Right ventricle myocardium superior (tissue), 1 donor: ENCODE results near the gene CES4A. TPM values are rescaled to one million over a fixed set of nuclear protein-coding genes. Genes with fewer than 3 reads are reported as not detected.
"Not testable (repeated sequence)": the region's sequence is repeated elsewhere in the genome, so short reads cannot be mapped to it uniquely, and the experiment has no call there.

Source experiments
- ATAC-seq: fragments of 200-7000 bp; cut with Tn5 transposase; one replicate; pipeline ENCODE4 v1.9.1; 2020; ENCODE audit warnings: mild to moderate bottlenecking; ENCODE audit not compliant: poor library complexity
- DNase-seq: peaks from one replicate; pipeline ENCODE4 v3.0.0-alpha.2; 2020
- intact Hi-C: fragments of 100-400 bp; cut with DNase I; formaldehyde crosslinking; loops from one replicate; pipeline ENCODE4 v1.11.2; 2022
- total RNA-seq: library from RNA; stranded (reverse); fragmentation: NEBNext Ultra II Directional; extraction: Animal tissue kit (Norgen Biotek cat#: 25700); gene quantifications from one replicate; pipeline ENCODE4 v1.2.1, GENCODE V29; 2021
- donor health status: DM: no; HTN: yes; CAD: no; lungs with severe emphysema.

CES4A gene
- total RNA-seq, 1 donor from 2014 or later: 6.2 TPM

DNA sequence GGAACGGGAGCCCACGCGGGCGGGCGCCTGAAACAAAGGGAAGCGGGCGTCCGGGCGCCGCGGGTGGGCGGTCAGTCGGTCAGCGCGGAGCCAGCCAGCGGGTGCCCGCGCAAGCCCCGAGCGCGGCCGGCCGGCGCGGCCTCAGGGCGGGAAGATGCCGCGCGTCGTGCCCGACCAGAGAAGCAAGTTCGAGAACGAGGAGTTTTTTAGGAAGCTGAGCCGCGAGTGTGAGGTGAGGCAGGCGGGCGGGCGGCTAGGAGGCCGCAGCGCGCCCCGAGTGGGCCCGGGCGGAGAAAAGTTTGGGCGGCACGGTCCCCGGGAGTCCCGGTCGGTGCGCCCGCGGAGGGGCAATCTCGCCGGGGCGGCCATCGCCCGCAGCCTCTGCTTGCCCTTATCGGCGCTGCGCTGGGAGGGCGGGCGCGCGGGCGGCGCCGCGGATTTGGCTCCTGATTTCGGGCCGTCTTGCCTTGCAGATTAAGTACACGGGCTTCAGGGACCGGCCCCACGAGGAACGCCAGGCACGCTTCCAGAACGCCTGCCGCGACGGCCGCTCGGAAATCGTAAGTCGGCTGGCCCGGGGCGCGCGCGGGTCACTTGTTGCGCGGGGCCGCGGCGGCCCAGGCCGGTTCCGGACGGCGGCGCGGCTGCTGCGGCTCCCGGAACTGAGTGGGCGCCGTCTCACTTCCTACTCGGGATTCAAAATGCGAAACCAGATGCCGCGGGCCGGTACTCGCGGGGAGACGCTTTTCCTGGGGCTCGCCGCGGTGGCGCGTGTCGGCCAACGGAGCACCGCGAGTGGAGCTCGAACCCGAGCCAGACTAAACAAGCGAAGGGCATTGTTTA lies 41.1 kb downstream of the CES4A start:
- intact Hi-C loops: no loop called here
- peak; percentile 74 for ATAC-seq
- peak; percentile 84 for DNase-seq

DNA sequence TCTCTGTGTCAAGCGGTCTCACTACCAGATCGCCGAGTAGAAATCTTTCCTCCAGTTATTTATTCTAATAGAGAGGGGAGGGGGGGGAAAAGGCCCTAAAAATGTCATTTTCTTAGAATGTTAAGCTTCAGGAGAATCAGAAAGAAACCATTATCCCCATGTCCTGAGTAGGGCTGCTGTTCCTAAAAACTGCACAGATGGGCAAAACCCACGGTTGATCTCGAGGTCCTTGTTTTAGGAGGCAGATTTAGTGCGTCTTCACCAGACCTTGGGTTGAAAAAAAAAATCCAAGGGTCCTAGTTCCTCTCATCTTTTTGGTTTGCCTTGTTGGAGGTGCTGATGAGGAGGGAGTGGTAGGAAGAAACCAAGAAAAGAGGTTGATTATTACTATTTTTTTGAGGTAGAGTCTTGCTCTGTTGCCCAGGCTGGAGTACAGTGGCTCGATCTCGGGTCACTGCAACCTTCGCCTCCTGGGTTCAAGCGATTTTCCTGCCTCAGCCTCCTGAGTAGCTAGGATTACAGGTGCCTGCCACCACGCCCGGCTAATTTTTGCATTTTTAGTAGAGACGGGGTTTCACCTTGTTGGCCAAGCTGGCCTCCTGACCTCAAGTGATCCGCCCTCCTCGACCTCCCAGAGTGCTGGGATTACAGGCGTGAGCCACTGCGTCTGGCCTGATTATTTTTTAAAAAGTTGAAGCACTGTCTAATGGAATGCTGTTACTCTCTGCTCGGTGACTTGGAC lies 42.0 kb downstream of the CES4A start:
- intact Hi-C loops: no loop called here
- DNase-seq (no peak), ATAC-seq (no peak)

DNA sequence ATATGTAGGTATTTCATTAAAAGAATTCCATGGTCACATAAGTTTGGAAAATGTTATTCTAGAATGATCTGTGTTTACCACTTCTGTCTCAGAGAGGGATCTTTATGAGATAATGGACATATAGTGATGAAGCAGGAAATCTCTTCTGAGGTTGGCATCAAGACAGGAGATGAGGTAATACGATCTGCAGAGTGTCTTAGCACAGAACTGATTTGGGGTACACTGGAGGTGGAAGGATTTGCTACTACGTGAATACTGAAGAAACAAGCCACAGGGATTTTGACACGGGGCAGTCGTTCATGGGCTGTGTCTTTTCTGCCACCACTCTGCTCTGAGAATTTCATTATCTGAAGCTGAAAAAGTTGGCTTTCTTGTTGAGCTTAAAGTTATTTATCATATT lies 46.1 kb downstream of the CES4A start:
- intact Hi-C loops: no loop called here
- no peak for DNase-seq
- no peak for ATAC-seq

DNA sequence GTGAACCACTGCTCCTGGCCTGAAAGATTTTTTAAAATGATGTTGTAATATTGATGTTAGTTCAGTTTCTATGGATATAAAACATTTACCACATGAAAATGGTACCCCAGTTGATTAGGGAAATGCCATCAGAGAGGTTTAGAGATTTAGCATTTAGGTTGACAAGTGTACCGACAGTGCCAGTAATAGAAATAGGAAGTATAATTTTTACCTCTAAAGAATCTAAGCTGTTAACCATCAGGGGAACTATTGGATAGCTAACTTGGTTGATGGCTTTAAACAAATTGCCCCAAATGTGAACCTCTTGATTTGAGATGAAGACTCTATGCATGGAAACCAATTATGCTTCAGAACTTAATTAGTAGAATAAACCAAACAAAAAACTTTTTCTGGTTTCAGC lies 47.0 kb downstream of the CES4A start:
- intact Hi-C loops: no loop called here
- ATAC-seq (no peak), DNase-seq (no peak)

DNA sequence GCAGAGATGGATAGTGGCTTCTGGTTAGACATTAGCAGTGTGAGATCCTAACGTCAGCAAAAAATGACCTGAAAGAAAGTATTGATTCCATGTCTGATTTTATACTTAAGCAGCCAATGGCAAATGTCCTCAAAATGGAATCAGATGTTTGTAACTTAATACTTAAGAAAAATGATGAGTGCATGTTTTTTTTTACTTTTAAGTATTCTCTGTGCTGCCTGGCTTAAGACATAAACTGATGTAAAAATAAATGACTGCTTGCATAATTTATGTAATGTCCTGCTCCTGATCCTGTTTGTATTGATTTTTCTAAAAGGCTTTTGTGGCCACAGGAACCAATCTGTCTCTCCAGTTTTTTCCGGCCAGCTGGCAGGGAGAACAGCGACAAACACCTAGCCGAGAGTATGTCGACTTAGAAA lies 47.9 kb downstream of the CES4A start:
- DNase-seq (no peak), ATAC-seq (no peak)
- intact Hi-C loops: no loop called here

DNA sequence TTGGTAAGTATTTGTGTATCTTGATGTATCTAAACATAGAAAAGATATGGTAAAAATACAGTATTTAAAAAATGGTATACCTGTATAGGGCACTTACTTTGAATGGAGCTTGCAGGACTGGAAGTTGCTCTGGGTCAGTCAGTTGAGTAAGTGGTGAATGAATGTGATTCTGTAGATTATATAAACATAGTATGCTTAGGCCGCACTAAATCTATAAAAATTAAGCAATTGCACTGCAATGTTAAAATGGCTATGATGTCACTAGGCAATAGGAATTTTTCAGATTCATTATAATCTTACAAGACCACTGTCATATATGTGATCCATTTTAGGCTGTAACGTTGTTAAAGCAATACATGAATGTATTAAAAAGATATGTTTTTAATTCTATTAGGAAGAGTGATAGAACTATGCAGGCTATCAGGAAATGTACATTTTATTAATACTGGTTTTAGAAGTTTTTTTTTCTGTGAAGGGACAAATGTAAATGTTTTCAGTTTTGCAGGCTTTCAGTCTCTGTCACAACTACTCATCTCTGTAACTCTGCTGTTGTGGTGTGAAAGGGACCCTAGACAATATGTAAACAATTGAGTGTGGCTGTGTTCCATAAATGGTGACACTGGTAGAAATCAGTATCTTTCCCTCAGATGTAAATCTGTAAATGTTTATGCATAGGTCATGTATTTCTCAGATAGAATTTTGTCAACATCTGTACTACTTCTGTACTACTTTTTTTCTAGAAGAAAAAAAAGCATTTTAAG lies 51.1 kb downstream of the CES4A start:
- intact Hi-C loops: no loop called here
- DNase-seq: no peak
- no peak for ATAC-seq

DNA sequence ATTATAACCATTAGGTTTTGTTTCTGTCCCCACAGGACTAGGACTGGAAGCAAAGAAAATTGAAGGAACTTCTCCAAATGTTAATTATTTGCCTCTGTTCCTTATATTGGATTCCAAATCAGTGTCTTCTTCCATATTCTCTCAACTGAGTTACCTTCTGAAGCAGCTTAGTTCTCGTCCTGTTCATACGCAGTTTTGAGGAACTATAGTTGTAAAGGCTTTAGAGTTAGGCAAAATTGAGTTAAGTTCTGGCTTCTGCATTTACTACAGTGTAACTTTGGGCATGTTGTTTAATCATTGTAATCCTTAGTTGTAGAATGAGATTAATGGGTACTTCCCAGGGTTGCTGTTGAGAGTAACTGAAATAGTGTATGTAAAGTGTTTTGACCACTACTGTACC lies 51.8 kb downstream of the CES4A start:
- intact Hi-C loops: no loop called here
- ATAC-seq (no peak), DNase-seq (no peak)

DNA sequence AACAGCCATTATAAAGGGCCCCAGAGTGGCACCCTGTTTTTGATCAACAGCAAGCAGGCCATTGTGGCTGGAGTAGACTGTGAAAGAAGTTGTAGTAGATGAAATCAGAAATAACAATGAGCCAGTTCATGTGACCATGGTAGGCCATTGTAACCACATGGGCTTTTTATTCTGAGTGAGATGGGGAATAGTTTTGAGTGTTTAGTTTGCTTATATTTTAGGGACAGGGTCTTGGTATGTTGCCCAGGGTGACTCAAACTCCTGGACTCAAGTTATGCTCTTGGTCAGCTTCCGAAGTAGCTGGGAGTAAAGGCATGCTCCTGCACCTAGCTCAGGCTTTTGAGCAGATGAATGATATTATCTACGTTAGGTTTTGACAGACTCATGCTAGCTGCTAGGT lies 52.5 kb downstream of the CES4A start:
- intact Hi-C loops: no loop called here
- DNase-seq: no peak
- no peak for ATAC-seq

DNA sequence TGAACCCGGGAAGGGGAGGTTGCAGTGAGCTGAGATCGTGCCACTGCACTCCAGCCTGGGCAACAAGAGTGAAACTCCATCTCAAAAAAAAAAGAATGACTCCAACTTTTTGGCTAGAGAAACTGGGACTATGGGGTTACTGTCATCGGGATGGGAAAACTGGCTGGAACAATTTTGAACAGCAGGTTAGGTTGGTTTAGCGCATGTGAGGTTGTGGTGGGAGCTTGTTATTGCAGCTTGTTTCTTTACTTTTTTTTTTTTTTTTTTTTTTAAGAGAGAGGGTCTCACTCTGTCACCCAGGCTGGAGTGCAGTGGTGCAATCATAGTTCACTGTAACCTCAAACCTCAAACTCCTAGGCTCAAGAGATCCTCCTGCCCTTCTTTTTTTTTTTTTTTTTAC lies 53.1 kb downstream of the CES4A start:
- DNase-seq, ATAC-seq, intact Hi-C loops: not testable (repeated sequence)

DNA sequence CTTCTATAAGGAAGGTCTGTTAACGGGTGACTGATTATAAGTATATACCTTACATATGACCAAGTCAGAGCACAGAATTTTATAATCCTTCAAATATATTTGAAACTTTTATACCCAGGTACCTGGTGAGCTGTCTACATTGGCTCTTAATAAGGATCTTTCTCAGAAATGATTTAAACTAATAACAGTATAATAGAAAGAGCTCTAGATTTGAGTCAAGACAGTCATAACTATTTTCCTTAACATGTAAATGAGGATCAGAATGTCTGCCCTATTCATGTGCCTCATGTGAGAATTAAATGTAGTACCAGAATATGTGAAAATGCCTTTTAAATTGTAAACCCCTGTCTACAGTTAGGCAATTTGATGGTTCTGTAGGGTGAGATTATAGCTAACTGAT lies 55.0 kb downstream of the CES4A start:
- intact Hi-C loops: no loop called here
- DNase-seq: no peak
- ATAC-seq: no peak

DNA sequence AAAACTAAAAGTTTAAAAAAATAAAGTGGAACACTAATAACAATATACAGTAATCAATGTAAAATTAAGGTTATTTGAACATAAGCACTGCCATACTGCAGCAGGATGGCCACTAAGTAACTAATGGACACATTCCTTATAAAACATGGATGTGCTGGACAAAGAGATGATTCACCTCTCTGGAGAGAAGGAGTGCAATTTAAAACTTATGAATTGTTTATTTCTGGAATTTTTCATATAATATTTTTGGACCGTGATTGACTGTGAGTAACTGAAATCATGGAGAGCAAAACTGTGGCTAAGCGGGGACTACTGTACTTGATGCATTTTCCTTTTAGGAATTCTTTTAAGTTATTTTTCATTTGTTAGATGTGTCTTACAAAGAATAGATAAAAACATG lies 62.4 kb downstream of the CES4A start:
- intact Hi-C loops: no loop called here
- ATAC-seq: no peak
- DNase-seq: no peak

DNA sequence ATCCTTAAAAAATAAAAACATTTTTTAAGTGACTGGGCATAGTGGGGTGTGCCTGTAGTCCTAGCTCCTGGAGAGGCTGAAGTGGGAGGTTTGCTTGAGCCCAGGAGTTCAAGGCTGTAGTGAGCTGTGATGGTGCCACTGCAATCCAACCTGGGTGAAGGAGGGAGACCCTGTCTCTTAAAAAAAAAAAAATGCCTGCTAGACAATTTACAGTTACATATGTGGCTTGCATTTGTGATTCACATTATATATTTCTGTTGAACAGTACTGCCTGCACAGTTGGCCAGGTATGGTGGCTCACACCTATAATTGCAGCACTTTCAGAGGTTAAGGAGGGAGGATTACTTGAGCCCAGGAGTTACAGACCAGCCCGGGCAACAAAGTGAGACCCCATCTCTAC lies 64.0 kb downstream of the CES4A start:
- DNase-seq (no peak), ATAC-seq (no peak)
- intact Hi-C loops: no loop called here

DNA sequence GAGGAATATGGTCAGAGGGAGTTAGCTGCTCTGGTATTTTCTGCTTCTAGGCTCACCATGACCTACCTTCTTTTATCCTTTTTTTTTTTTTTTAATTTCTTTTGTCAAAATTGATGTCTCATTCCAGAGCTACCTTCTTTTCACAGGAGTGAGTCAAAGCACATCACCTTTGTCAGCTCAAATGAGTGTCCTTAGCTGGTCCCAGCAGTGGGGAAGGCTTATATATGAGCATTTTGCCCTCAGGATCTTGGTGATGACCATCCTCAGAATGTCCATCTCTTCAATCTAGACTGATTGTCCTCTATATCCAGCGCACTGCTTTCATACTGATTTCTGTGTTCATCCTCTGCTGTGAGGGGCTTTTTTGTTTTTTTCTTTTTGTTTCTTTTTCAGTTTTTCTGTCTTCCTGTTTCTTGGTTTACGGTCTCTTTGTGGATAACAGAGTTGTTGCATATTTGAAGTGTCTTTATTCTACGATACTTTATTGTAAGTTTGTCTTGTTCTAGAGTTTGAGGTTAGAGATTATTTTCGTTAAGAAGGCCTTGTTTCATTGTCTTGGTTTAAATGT lies 65.5 kb downstream of the CES4A start:
- intact Hi-C loops: no loop called here
- DNase-seq (no peak), ATAC-seq (no peak)

DNA sequence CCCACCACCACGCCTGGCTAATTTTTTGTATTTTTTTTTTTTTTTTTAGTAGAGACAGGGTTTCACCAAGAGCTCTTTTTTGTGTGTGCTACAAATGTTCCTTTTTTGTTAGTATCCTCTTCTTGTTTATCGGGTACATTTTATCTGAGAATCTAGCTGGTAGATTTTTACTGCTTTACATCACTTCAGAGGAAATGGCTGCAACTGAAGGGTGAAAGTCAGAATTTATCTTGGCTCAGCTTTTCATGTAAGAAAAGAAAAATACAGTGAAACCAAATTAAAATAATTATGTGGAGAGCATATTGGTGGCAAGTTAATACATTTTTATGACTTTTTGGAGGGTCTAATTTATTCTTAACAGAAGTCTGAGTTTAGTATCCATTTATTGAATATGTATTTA lies 66.5 kb downstream of the CES4A start:
- intact Hi-C loops: no loop called here
- ATAC-seq (no peak), DNase-seq (no peak)

DNA sequence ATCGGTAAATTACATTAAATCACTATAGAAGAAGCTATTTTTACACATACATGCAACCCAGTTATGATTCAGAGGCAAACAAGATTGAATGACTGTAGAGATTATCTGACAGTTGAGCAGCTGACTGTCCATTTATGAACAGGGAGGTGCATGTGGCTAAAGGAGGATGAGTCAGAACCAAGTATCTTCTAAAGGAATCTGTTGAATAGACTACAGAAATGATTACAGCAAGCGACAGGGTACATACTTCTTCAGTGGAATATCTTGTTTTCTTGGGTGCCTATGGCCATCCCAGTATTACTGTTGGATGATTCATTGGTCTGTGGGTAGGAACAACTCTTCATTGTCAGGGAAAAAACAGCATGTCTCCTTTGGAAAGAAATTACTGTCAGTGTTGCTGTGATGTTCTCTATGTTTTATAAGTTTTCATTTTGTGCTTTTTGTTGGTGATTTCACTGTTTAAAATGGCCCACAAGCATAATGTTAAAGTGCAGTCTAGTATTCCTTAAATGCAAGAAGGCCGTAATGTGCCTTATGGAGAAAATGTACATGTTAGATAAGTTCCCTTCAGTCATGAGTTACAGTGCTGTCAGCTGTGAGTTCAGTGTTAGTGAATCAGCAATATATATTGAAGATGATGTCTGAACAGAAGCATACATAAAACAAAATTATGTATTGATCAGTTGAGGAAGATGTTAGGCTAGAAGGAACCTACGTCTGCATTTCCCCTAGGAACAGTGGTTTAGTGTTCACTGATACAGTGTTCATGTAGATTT lies 67.5 kb downstream of the CES4A start:
- intact Hi-C loops: no loop called here
- DNase-seq (no peak), ATAC-seq (no peak)
